GM12892 (cell line): ENCODE measurements around the gene DGKI.

Experiments used
- POLR2A ChIP-seq: IDR thresholded peaks from 2 replicates; pipeline ENCODE4 v1.6.1; 2011; ENCODE audit warnings: low read depth, low read length, control low read depth
- POLR2AphosphoS5 ChIP-seq: IDR thresholded peaks from 2 replicates; pipeline ENCODE4 v1.6.1; 2011; ENCODE audit warnings: low read depth, low read length, control low read depth
- TAF1 ChIP-seq: IDR thresholded peaks from 2 replicates; pipeline ENCODE4 v1.6.1; 2011; ENCODE audit warnings: low read depth, mild to moderate bottlenecking, control low read depth, low read length, borderline replicate concordance

DNA sequence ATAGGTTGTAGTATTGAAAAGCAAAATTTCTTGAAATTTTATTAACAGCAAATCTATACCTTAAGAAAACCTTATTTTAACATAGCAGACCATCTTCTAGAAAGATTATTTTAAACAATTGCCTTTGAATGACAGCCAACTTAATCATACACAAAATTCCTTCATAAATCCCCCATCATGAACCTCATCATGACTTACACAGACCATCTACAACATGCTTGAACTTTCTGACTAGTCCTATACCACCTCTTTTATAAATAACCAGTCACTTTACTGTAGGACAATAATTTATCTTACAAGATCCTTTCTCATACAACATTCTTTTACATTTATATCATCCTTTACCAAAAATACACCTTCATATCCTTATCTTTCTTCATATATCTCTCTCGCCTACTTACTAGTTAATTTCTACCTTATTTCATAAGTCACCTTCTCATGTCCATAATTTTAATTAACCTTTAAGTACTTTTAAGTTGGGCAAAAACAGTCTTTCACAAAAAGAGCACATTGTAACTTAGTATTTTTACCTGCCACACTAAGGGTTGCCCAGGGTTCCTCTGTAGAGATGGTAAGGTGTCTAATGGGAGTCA, 486.6 kb downstream of the DGKI start:
- TF ChIP-seq TAF1 = no peak
- no peak for TF ChIP-seq POLR2A
- no peak for TF ChIP-seq POLR2AphosphoS5
